Vagina (tissue), 2 donors: ENCODE data around the gene NECTIN2.

Experiments
- CTCF ChIP-seq, 3 experiments: fragments of 450-650 bp in 2 of 3; fragments of 200-600 bp in 1 of 3; sonication (generic) in 1 of 3; IDR thresholded peaks; one replicate each; pipeline ENCODE4 v1.5.1; 2017 to 2019; ENCODE audit warnings: antibody characterized with exemption in 3 of 3, mild to moderate bottlenecking in 2 of 3, moderate library complexity in 2 of 3
- POLR2AphosphoS5 ChIP-seq, 2 donors: sonication (generic); formaldehyde crosslinking; IDR thresholded peaks; one replicate each; pipeline ENCODE4 v1.9.0; 2017; ENCODE audit warnings: antibody characterized with exemption in 2 of 2, mild to moderate bottlenecking in 2 of 2, low read depth in 1 of 2; ENCODE audit not compliant: insufficient read depth in 1 of 2

DNA sequence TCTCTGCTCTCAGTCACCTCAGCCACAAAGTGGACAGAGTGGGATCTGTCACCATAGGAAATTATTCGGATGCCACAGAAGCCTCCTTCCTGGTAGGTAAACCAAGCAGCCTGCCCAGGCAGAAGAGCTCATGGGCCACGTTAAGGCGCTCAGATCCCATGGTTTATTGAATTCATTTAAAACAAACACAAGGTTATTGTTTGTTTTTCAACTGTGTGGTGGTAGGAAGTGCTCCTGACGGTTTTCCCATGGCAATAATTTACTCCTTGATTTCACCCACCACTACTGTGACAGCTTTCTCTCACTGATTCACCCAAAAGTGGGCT lies 22.8 kb upstream of the NECTIN2 start:
- TF ChIP-seq CTCF (IDR thresholded peaks at IDR 0.05) (no peak), POLR2AphosphoS5 (IDR thresholded peaks at IDR 0.05; ENCODE audit: insufficient read depth in 1 of 2, low read depth in 1 of 2) (no peak)
